Loucy (cell line): ENCODE results near the gene POLR1D.

Experiments
- H2AFZ ChIP-seq: fragments of 200-600 bp; sonication (generic); 2 replicates; pipeline ENCODE4 v1.6.0; 2016; ENCODE audit warnings: antibody characterized with exemption, mild to moderate bottlenecking, low read length, moderate library complexity
- H3F3A ChIP-seq: fragments of 200-600 bp; 2 replicates; pipeline ENCODE4 v1.6.0; 2016; ENCODE audit warnings: antibody characterized with exemption, low read depth, mild to moderate bottlenecking
- H3K27me3 ChIP-seq: fragments of 200-600 bp; sonication (generic); 2 replicates; pipeline ENCODE4 v1.6.1; 2014; ENCODE audit warnings: low read length, mild to moderate bottlenecking; ENCODE audit not compliant: insufficient read depth, poor library complexity, severe bottlenecking
- H3K36me3 ChIP-seq: fragments of 200-600 bp; sonication (generic); 2 replicates; pipeline ENCODE4 v1.6.1; 2016; ENCODE audit warnings: low read length; ENCODE audit not compliant: insufficient read depth
- H3K4me1 ChIP-seq: fragments of 200-600 bp; sonication (generic); 2 replicates; pipeline ENCODE4 v1.5.1; 2014; ENCODE audit warnings: low read length, mild to moderate bottlenecking; ENCODE audit not compliant: insufficient read depth, poor library complexity, severe bottlenecking
- H3K4me2 ChIP-seq: fragments of 200-600 bp; sonication (generic); 2 replicates; pipeline ENCODE4 v1.6.0; 2014; ENCODE audit warnings: antibody characterized with exemption, low read length, low read depth, mild to moderate bottlenecking; ENCODE audit not compliant: poor library complexity, severe bottlenecking
- H3K4me3 ChIP-seq: fragments of 200-600 bp; sonication (generic); 2 replicates; pipeline ENCODE4 v1.5.1; 2014; ENCODE audit warnings: low read length, mild to moderate bottlenecking, mixed read lengths; ENCODE audit not compliant: poor library complexity, severe bottlenecking
- H3K79me2 ChIP-seq: fragments of 200-600 bp; sonication (generic); 2 replicates; pipeline ENCODE4 v1.6.1; 2014; ENCODE audit warnings: low read length; ENCODE audit not compliant: insufficient read depth
- H3K9ac ChIP-seq: fragments of 200-600 bp; sonication (generic); 2 replicates; pipeline ENCODE4 v1.6.0; 2014; ENCODE audit warnings: mild to moderate bottlenecking, low read depth, low read length, moderate library complexity; ENCODE audit not compliant: poor library complexity, severe bottlenecking
- H3K9me2 ChIP-seq: fragments of 200-600 bp; sonication (generic); replicated peaks from 2 replicates; pipeline ENCODE4 v1.6.1; 2016; ENCODE audit warnings: low read depth, low read length, mixed read lengths
- H3K9me3 ChIP-seq: fragments of 200-600 bp; sonication (generic); 2 replicates; pipeline ENCODE4 v1.6.1; 2014; ENCODE audit warnings: mild to moderate bottlenecking, antibody characterized with exemption, low read length, low read depth; ENCODE audit not compliant: insufficient read depth
- H4K20me1 ChIP-seq: fragments of 200-600 bp; sonication (generic); 2 replicates; pipeline ENCODE4 v1.6.0; 2014; ENCODE audit warnings: antibody characterized with exemption, low read length, mild to moderate bottlenecking; ENCODE audit not compliant: insufficient read depth, poor library complexity, severe bottlenecking
- CTCF ChIP-seq: fragments of 200-600 bp; sonication (generic); conservative IDR thresholded peaks from 2 replicates; pipeline ENCODE4 v1.5.1; 2014; ENCODE audit warnings: mild to moderate bottlenecking, antibody characterized with exemption, low read length
- EZH2phosphoT487 ChIP-seq: fragments of 200-600 bp; IDR thresholded peaks from 2 replicates; pipeline ENCODE4 v1.6.1; 2018; ENCODE audit warnings: antibody characterized with exemption, mild to moderate bottlenecking, moderate library complexity, borderline replicate concordance

POLR1D gene

GRCh38 chr13:27644302-27644701, 22.6 kb downstream of the POLR1D start:
- Histone ChIP-seq H3F3A (no peaks in the 10 kb centered on the region), H3K9ac (no peak overlapping the region), H3K9me3 (peaks cover 4% of the 10 kb centered on the region; the same call in 1 of the 2 replicates), H3K27me3 (no peaks in the 10 kb centered on the region), H3K36me3 (peaks cover 13% of the 10 kb centered on the region), H3K4me3 (no peak overlapping the region), H3K79me2 (peaks cover 56% of the 10 kb centered on the region), H3K4me1 (peaks cover 24% of the 10 kb centered on the region), H2AFZ (no peak overlapping the region), H3K9me2 (no peaks in the 10 kb centered on the region), H3K4me2 (no peak overlapping the region), H4K20me1 (peaks cover 11% of the 10 kb centered on the region)
- TF ChIP-seq CTCF, result no peak
- TF ChIP-seq EZH2phosphoT487, result no peak

- Histone ChIP-seq H2AFZ (no peak overlapping the region), H3F3A (no peaks in the 10 kb centered on the region), H3K9ac (no peak overlapping the region), H3K36me3 (peaks cover 49% of the 10 kb centered on the region), H4K20me1 (no peaks in the 10 kb centered on the region), H3K27me3 (no peaks in the 10 kb centered on the region), H3K9me3 (peaks cover 24% of the 10 kb centered on the region), H3K79me2 (peaks cover 4% of the 10 kb centered on the region; the same call in 1 of the 2 replicates), H3K4me3 (no peak overlapping the region), H3K4me2 (no peak overlapping the region), H3K9me2 (no peaks in the 10 kb centered on the region), H3K4me1 (no peaks in the 10 kb centered on the region)
- TF ChIP-seq EZH2phosphoT487, result no peak
- no peak for TF ChIP-seq CTCF
Measured at GRCh38 chr13:27650312-27650711, 28.6 kb downstream of the POLR1D start.

- Histone ChIP-seq H3K9me2 (no peaks in the 10 kb centered on the region), H3K9ac (no peak overlapping the region), H2AFZ (no peak overlapping the region), H3F3A (no peaks in the 10 kb centered on the region), H3K27me3 (no peaks in the 10 kb centered on the region), H3K4me1 (no peaks in the 10 kb centered on the region), H3K36me3 (peaks cover 42% of the 10 kb centered on the region), H3K9me3 (peaks cover 20% of the 10 kb centered on the region), H3K4me2 (no peak overlapping the region), H3K4me3 (no peak overlapping the region), H4K20me1 (no peaks in the 10 kb centered on the region), H3K79me2 (no peaks in the 10 kb centered on the region)
- TF ChIP-seq CTCF (no peak), EZH2phosphoT487 (no peak)
Measured at GRCh38 chr13:27654059-27654458, 32.4 kb downstream of the POLR1D start.
